ENCODE measurements around the gene NHLH1. TPM values are rescaled to one million over a fixed set of nuclear protein-coding genes. Genes with fewer than 3 reads are reported as not detected.

The NHLH1 gene
- total RNA-seq, 1 experiment from 2014 or later, result 0.18 TPM

DNA sequence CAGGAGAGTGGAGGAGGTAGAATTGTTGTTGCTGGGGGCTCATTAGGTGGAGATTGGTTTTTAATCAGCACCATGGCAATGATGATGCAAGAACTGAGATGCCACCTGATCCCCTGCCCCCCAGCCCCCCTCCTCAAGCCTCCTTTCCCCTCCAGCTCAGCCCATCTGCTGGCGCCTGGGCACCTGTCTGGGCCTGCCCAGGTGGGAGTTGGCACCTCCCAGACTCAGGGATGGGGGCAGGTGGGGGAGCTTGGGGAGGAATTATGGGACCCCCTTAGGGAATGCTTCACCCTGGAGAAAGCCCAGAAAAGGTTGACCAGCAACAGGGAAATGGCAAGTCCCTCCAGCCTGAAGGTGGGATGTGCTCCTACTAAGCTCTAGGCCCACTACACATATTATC is 1.5 kb upstream of the NHLH1 start:
- ATAC-seq, result no peak
- intact Hi-C loops (cut with micrococcal nuclease; ENCODE audit: unreplicated experiment), result no loop called here
- no peak overlapping the region for H3K27ac ChIP-seq (ENCODE audit: low read length)
- no peak for DNase-seq (ENCODE audit: low read depth, low spot score)
- H3K36me3 ChIP-seq (ENCODE audit: control insufficient read depth, insufficient read depth, low read length), result no peaks in the 10 kb centered on the region
- no peaks in the 10 kb centered on the region for H3K27me3 ChIP-seq (ENCODE audit: control insufficient read depth, insufficient read depth, low read length)
- BruUV-seq (replicated peaks), result no TSS peak
- no peaks in the 10 kb centered on the region for H3K9me3 ChIP-seq (ENCODE audit: control insufficient read depth, insufficient read depth, low read depth, low read length)
- H3K4me1 ChIP-seq (ENCODE audit: control insufficient read depth, insufficient read depth, low read length), result no peaks in the 10 kb centered on the region
- POLR2A ChIA-PET, result no interaction called here
- H3K4me3 ChIP-seq (ENCODE audit: low read depth in 2 of 2, low read length in 2 of 2), result no peak overlapping the region
- CTCF ChIA-PET, result no interaction called here
- in situ Hi-C loops (cut with HindIII; ENCODE audit: low pct_unique_long_range_greater_than_20kb, low sequenced_read_pairs), result no loop called here
- TF ChIP-seq POLR2AphosphoS5 (IDR thresholded peaks at IDR 0.05; ENCODE audit: low read depth, low read length) (no peak), SIN3A (IDR thresholded peaks at IDR 0.05; ENCODE audit: borderline replicate concordance, insufficient read depth, low read depth, low read length) (no peak), TCF7L2 (IDR thresholded peaks at IDR 0.05; ENCODE audit: low read depth, low read length) (no peak), CTCF (IDR thresholded peaks at IDR 0.05) (no peak)
- TF ChIP-seq, protein P1, sequence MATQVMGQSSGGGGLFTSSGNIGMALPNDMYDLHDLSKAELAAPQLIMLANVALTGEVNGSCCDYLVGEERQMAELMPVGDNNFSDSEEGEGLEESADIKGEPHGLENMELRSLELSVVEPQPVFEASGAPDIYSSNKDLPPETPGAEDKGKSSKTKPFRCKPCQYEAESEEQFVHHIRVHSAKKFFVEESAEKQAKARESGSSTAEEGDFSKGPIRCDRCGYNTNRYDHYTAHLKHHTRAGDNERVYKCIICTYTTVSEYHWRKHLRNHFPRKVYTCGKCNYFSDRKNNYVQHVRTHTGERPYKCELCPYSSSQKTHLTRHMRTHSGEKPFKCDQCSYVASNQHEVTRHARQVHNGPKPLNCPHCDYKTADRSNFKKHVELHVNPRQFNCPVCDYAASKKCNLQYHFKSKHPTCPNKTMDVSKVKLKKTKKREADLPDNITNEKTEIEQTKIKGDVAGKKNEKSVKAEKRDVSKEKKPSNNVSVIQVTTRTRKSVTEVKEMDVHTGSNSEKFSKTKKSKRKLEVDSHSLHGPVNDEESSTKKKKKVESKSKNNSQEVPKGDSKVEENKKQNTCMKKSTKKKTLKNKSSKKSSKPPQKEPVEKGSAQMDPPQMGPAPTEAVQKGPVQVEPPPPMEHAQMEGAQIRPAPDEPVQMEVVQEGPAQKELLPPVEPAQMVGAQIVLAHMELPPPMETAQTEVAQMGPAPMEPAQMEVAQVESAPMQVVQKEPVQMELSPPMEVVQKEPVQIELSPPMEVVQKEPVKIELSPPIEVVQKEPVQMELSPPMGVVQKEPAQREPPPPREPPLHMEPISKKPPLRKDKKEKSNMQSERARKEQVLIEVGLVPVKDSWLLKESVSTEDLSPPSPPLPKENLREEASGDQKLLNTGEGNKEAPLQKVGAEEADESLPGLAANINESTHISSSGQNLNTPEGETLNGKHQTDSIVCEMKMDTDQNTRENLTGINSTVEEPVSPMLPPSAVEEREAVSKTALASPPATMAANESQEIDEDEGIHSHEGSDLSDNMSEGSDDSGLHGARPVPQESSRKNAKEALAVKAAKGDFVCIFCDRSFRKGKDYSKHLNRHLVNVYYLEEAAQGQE (IDR thresholded peaks at IDR 0.05; ENCODE audit: insufficient read depth in 1 of 2, low read depth in 2 of 2, low read length in 1 of 2), result no peak

DNA sequence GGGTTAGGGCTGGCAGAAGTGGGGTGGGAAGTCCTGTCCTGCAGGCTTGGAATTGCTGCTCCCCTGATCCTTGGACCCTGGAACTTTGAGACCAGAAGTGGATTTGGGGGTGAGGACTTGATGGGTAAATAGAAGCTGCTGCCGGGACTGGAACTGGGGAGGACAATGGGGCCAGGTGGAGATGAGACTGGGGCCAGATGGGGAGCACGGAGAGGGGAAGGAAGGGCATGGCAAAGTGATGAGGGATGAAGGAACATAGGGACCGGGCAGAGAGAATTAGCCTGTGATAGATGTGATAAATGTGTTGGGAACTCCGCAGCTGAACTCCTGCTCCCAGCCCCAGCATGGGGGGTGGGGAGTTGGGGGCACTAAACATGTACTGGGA is 637 bp downstream of the NHLH1 start:
- no TSS peak for BruUV-seq (replicated peaks)
- ChIA-PET POLR2A (no interaction called here), CTCF (no interaction called here)
- Histone ChIP-seq H3K36me3 (ENCODE audit: control insufficient read depth, insufficient read depth, low read length) (no peaks in the 10 kb centered on the region), H3K27ac (ENCODE audit: low read length) (no peak overlapping the region), H3K4me3 (ENCODE audit: low read depth in 2 of 2, low read length in 2 of 2) (no peak overlapping the region), H3K27me3 (ENCODE audit: control insufficient read depth, insufficient read depth, low read length) (no peaks in the 10 kb centered on the region), H3K4me1 (ENCODE audit: control insufficient read depth, insufficient read depth, low read length) (no peaks in the 10 kb centered on the region), H3K9me3 (ENCODE audit: control insufficient read depth, insufficient read depth, low read depth, low read length) (no peaks in the 10 kb centered on the region)
- TF ChIP-seq CTCF (IDR thresholded peaks at IDR 0.05), result no peak
- no peak for TF ChIP-seq SIN3A (IDR thresholded peaks at IDR 0.05; ENCODE audit: borderline replicate concordance, insufficient read depth, low read depth, low read length)
- TF ChIP-seq, protein P1 (IDR thresholded peaks at IDR 0.05; ENCODE audit: insufficient read depth in 1 of 2, low read depth in 2 of 2, low read length in 1 of 2), result no peak
- TF ChIP-seq TCF7L2 (IDR thresholded peaks at IDR 0.05; ENCODE audit: low read depth, low read length), result no peak
- no peak for TF ChIP-seq POLR2AphosphoS5 (IDR thresholded peaks at IDR 0.05; ENCODE audit: low read depth, low read length)
- DNase-seq (ENCODE audit: low read depth, low spot score) (no peak), ATAC-seq (no peak)
- in situ Hi-C loops (cut with HindIII; ENCODE audit: low pct_unique_long_range_greater_than_20kb, low sequenced_read_pairs), result no loop called here
- intact Hi-C loops (cut with micrococcal nuclease; ENCODE audit: unreplicated experiment), result no loop called here

Measured in Panc1 (cell line).